Activated CD8-positive, alpha-beta memory T cell treated with anti-CD3 and anti-CD28 coated beads for 24 hours (primary cell): Measurements from ENCODE around the gene RNASE8.

Experiments
- DNase-seq: peaks from one replicate; pipeline ENCODE4 v3.0.0-alpha.2; 2020

Gene RNASE8

GRCh38 chr14:21074398-21075272 lies 17.0 kb downstream of the RNASE8 start:
- DNase-seq: no peak

GRCh38 chr14:21075719-21076437 lies 18.3 kb downstream of the RNASE8 start:
- DNase-seq: no peak

GRCh38 chr14:21077672-21078071 lies 20.1 kb downstream of the RNASE8 start:
- DNase-seq: no peak

- DNase-seq: no peak
Observed at GRCh38 chr14:21078287-21078686, 20.7 kb downstream of the RNASE8 start.

- no peak for DNase-seq
Observed at GRCh38 chr14:21078726-21079125, 21.1 kb downstream of the RNASE8 start.

GRCh38 chr14:21081521-21082142 lies 24.0 kb downstream of the RNASE8 start:
- DNase-seq: no peak

GRCh38 chr14:21083565-21084325 lies 26.1 kb downstream of the RNASE8 start:
- DNase-seq: no peak

GRCh38 chr14:21084396-21084795 lies 26.8 kb downstream of the RNASE8 start:
- no peak for DNase-seq

- DNase-seq: no peak
Observed at GRCh38 chr14:21084998-21085853, 27.6 kb downstream of the RNASE8 start.

GRCh38 chr14:21086908-21087293 lies 29.3 kb downstream of the RNASE8 start:
- no peak for DNase-seq

- DNase-seq: no peak
Observed at GRCh38 chr14:21087294-21088091, 29.9 kb downstream of the RNASE8 start.

GRCh38 chr14:21088687-21089086 lies 31.1 kb downstream of the RNASE8 start:
- DNase-seq: no peak

- no peak for DNase-seq
Observed at GRCh38 chr14:21089271-21089670, 31.6 kb downstream of the RNASE8 start.

GRCh38 chr14:21089877-21090193 lies 32.2 kb downstream of the RNASE8 start:
- DNase-seq: no peak

GRCh38 chr14:21090194-21090939 lies 32.7 kb downstream of the RNASE8 start:
- no peak for DNase-seq

- no peak for DNase-seq
Observed at GRCh38 chr14:21090940-21091663, 33.5 kb downstream of the RNASE8 start.

- no peak for DNase-seq
Observed at GRCh38 chr14:21091821-21092272, 34.2 kb downstream of the RNASE8 start.

- DNase-seq: peak; percentile 98
Observed at GRCh38 chr14:21092273-21093011, 34.8 kb downstream of the RNASE8 start.

- DNase-seq: no peak
Observed at GRCh38 chr14:21093018-21093417, 35.4 kb downstream of the RNASE8 start.
